K562 (cell line): Measurements from ENCODE around the gene TM9SF4. TPM values are rescaled to one million over a fixed set of nuclear protein-coding genes. Genes with fewer than 3 reads are reported as not detected.

Source experiments
- GABPB1 ChIP-seq: sonication (generic); formaldehyde crosslinking; IDR thresholded peaks from 2 replicates; pipeline ENCODE4 v1.8.0; 2022; ENCODE audit warnings: mild to moderate bottlenecking, missing genetic modification reagents
- NUFIP1 ChIP-seq: fragments of 450-650 bp; IDR thresholded peaks from 2 replicates; pipeline ENCODE4 v1.6.1; 2018; ENCODE audit not compliant: partially characterized antibody
- RUNX1 ChIP-seq: sonication (generic); IDR thresholded peaks from 2 replicates; pipeline ENCODE4 v1.6.1; 2016; ENCODE audit warnings: antibody characterized with exemption, low read depth
- SMAD3 ChIP-seq: fragments of 450-650 bp; formaldehyde crosslinking; conservative IDR thresholded peaks from 2 replicates; pipeline ENCODE4 v1.4.0; 2020; ENCODE audit warnings: mild to moderate bottlenecking
- SMARCE1 ChIP-seq: fragments of 450-650 bp; IDR thresholded peaks from 2 replicates; pipeline ENCODE4 v1.7.1; 2016; ENCODE audit warnings: mild to moderate bottlenecking
- YY1 ChIP-seq, 3 experiments: IDR thresholded peaks; 2 replicates each; pipeline ENCODE4 v1.6.1; 2011; ENCODE audit warnings: low read length in 2 of 3, mild to moderate bottlenecking in 2 of 3, moderate library complexity in 2 of 3, borderline replicate concordance in 1 of 3, control low read depth in 1 of 3, low read depth in 1 of 3; ENCODE audit not compliant: insufficient read depth in 3 of 3, insufficient replicate concordance in 2 of 3, control insufficient read depth in 1 of 3, insufficient read length in 1 of 3; ENCODE audit errors: extremely low read depth in 1 of 3
- ZNF140 ChIP-seq: fragments of 250-450 bp; sonication (Bioruptor Pico); IDR thresholded peaks from 2 replicates; pipeline ENCODE4 v1.8.0; 2021; ENCODE audit warnings: moderate library complexity, mild to moderate bottlenecking, inconsistent platforms
- ZNF197 ChIP-seq: fragments of 200-800 bp; sonication (Bioruptor generic); IDR thresholded peaks from 2 replicates; pipeline ENCODE4 v1.6.1; 2016; ENCODE audit warnings: low read depth, missing genetic modification characterization, missing compliant biosample characterization
- ZNF263 ChIP-seq: sonication (generic); formaldehyde crosslinking; IDR thresholded peaks from 2 replicates; pipeline ENCODE4 v1.8.0; 2022; ENCODE audit warnings: mild to moderate bottlenecking, missing genetic modification reagents, borderline replicate concordance
- ZNF57 ChIP-seq: fragments of 450-650 bp; formaldehyde crosslinking; IDR thresholded peaks from 2 replicates; pipeline ENCODE4 v1.4.0; 2020; ENCODE audit warnings: mild to moderate bottlenecking, moderate library complexity
- ZNF589 ChIP-seq: fragments of 200-800 bp; sonication (Bioruptor generic); IDR thresholded peaks from 2 replicates; pipeline ENCODE4 v1.6.1; 2016; ENCODE audit warnings: low read depth, missing genetic modification characterization, missing compliant biosample characterization
- polyA plus RNA-seq, 8 experiments: library from polyadenylated mRNA; depleted of rRNA in 4 of 8; stranded (reverse) in 5 of 8; unstranded in 3 of 8; fragments of >200 nt; fragmentation: Nextera tagmentation in 2 of 8; fragmentation: Illumina TruSeq in 1 of 8; extraction: Ambion mirVana in 2 of 8; extraction: Trizol in 1 of 8; gene quantifications; 2 replicates each; pipeline versions ENCODE4 v1.2.1 to v1.2.3, GENCODE V29; 2011 to 2014; ENCODE audit warnings: inconsistent platforms in 1 of 8, missing spikeins in 1 of 8
- total RNA-seq, 7 experiments: library from RNA; depleted of rRNA in 6 of 7; stranded (reverse); fragments of >200 nt in 6 of 7; fragmentation: Illumina TruSeq in 2 of 7; extraction: Trizol in 2 of 7; gene quantifications; 2 replicates each; pipeline versions ENCODE4 v1.2.1 to v1.2.3, GENCODE V29; 2011 to 2021; ENCODE audit warnings: low replicate concordance in 1 of 7
- TF ChIP-seq, protein P1 (sequence below): fragments of 450-650 bp; IDR thresholded peaks from 2 replicates; pipeline ENCODE4 v1.6.1; 2016; ENCODE audit warnings: mild to moderate bottlenecking, moderate library complexity
- TF ChIP-seq, protein P2 (sequence below): fragments of 450-650 bp; IDR thresholded peaks from 2 replicates; pipeline ENCODE4 v1.6.1; 2016; ENCODE audit warnings: borderline replicate concordance

TM9SF4 gene
- total and polyA plus RNA-seq, 9 of the 15 experiments (the other 6 are each of a cell fraction or from before 2014, with no cell fraction given): 14.5 to 46.3 (median 26.9) TPM

DNA sequence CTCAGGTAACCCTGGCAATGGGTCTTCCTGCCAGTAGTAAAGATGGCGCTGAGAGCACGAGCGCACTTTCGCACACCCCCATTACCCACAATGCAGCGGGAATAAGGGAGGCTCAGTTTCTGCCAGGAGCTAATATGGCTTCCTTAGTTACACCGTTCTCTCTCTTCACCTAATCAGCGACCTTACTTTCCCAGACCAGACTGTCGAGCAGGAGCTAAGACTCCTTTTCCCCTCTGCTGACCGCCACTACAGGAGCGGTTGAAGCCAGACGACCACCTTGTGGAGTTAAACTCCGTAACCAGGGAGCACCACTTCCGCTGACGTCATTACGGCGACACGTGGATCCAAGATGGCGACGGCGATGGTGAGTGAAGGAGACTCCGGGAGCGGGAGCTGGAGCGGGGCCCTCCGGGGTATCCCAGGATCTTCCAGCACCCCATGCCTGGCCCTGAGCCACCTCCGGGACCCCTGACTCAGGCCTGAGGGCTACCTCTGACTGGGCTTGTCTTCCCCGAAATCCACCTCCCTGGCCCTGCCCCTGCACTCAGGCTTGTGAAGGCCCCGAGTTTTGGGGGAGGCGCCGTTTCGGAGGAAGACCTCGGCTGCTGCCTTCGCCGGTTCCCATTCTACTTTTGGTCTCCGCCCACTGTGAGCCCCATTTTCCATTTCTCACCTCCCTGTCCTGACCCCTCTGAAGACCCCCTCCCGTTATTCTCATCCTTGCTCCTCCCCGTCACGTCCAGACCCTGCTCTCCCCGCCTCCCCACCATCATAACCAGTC, at the start of gene TM9SF4 (continued):
- TF ChIP-seq, protein P1, sequence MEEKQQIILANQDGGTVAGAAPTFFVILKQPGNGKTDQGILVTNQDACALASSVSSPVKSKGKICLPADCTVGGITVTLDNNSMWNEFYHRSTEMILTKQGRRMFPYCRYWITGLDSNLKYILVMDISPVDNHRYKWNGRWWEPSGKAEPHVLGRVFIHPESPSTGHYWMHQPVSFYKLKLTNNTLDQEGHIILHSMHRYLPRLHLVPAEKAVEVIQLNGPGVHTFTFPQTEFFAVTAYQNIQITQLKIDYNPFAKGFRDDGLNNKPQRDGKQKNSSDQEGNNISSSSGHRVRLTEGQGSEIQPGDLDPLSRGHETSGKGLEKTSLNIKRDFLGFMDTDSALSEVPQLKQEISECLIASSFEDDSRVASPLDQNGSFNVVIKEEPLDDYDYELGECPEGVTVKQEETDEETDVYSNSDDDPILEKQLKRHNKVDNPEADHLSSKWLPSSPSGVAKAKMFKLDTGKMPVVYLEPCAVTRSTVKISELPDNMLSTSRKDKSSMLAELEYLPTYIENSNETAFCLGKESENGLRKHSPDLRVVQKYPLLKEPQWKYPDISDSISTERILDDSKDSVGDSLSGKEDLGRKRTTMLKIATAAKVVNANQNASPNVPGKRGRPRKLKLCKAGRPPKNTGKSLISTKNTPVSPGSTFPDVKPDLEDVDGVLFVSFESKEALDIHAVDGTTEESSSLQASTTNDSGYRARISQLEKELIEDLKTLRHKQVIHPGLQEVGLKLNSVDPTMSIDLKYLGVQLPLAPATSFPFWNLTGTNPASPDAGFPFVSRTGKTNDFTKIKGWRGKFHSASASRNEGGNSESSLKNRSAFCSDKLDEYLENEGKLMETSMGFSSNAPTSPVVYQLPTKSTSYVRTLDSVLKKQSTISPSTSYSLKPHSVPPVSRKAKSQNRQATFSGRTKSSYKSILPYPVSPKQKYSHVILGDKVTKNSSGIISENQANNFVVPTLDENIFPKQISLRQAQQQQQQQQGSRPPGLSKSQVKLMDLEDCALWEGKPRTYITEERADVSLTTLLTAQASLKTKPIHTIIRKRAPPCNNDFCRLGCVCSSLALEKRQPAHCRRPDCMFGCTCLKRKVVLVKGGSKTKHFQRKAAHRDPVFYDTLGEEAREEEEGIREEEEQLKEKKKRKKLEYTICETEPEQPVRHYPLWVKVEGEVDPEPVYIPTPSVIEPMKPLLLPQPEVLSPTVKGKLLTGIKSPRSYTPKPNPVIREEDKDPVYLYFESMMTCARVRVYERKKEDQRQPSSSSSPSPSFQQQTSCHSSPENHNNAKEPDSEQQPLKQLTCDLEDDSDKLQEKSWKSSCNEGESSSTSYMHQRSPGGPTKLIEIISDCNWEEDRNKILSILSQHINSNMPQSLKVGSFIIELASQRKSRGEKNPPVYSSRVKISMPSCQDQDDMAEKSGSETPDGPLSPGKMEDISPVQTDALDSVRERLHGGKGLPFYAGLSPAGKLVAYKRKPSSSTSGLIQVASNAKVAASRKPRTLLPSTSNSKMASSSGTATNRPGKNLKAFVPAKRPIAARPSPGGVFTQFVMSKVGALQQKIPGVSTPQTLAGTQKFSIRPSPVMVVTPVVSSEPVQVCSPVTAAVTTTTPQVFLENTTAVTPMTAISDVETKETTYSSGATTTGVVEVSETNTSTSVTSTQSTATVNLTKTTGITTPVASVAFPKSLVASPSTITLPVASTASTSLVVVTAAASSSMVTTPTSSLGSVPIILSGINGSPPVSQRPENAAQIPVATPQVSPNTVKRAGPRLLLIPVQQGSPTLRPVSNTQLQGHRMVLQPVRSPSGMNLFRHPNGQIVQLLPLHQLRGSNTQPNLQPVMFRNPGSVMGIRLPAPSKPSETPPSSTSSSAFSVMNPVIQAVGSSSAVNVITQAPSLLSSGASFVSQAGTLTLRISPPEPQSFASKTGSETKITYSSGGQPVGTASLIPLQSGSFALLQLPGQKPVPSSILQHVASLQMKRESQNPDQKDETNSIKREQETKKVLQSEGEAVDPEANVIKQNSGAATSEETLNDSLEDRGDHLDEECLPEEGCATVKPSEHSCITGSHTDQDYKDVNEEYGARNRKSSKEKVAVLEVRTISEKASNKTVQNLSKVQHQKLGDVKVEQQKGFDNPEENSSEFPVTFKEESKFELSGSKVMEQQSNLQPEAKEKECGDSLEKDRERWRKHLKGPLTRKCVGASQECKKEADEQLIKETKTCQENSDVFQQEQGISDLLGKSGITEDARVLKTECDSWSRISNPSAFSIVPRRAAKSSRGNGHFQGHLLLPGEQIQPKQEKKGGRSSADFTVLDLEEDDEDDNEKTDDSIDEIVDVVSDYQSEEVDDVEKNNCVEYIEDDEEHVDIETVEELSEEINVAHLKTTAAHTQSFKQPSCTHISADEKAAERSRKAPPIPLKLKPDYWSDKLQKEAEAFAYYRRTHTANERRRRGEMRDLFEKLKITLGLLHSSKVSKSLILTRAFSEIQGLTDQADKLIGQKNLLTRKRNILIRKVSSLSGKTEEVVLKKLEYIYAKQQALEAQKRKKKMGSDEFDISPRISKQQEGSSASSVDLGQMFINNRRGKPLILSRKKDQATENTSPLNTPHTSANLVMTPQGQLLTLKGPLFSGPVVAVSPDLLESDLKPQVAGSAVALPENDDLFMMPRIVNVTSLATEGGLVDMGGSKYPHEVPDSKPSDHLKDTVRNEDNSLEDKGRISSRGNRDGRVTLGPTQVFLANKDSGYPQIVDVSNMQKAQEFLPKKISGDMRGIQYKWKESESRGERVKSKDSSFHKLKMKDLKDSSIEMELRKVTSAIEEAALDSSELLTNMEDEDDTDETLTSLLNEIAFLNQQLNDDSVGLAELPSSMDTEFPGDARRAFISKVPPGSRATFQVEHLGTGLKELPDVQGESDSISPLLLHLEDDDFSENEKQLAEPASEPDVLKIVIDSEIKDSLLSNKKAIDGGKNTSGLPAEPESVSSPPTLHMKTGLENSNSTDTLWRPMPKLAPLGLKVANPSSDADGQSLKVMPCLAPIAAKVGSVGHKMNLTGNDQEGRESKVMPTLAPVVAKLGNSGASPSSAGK: peak; percentile 71
- TF ChIP-seq ZNF589 (CRISPR knock-in tag) (peak; percentile 47), ZNF263 (CRISPR knock-in tag) (peak; percentile 98), SMARCE1 (no peak), ZNF57 (CRISPR knock-in tag) (no peak), SMAD3 (no peak), GABPB1 (peak; percentile 95), NUFIP1 (no peak), ZNF140 (no peak), RUNX1 (peak; percentile 64; the same call in 1 of the 2 replicates), ZNF197 (peak; percentile 95), YY1 (IDR thresholded peaks at IDR 0.05; ENCODE audit: borderline replicate concordance in 1 of 3, control insufficient read depth in 1 of 3, extremely low read depth in 1 of 3, insufficient read depth in 3 of 3, insufficient read length in 1 of 3, insufficient replicate concordance in 2 of 3, low read depth in 1 of 3, low read length in 2 of 3) (peak; percentile 97 to 99 (median 98))
- TF ChIP-seq, protein P2, sequence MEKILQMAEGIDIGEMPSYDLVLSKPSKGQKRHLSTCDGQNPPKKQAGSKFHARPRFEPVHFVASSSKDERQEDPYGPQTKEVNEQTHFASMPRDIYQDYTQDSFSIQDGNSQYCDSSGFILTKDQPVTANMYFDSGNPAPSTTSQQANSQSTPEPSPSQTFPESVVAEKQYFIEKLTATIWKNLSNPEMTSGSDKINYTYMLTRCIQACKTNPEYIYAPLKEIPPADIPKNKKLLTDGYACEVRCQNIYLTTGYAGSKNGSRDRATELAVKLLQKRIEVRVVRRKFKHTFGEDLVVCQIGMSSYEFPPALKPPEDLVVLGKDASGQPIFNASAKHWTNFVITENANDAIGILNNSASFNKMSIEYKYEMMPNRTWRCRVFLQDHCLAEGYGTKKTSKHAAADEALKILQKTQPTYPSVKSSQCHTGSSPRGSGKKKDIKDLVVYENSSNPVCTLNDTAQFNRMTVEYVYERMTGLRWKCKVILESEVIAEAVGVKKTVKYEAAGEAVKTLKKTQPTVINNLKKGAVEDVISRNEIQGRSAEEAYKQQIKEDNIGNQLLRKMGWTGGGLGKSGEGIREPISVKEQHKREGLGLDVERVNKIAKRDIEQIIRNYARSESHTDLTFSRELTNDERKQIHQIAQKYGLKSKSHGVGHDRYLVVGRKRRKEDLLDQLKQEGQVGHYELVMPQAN: peak; percentile 88
